HepG2 (cell line): ENCODE results near the gene TEAD4. TPM values are rescaled to one million over a fixed set of nuclear protein-coding genes. Genes with fewer than 3 reads are reported as not detected.

Experiments
- ATAC-seq: fragments of 200-7000 bp; cut with Tn5 transposase; 3 replicates; pipeline ENCODE4 v1.9.1; 2020; ENCODE audit warnings: mild to moderate bottlenecking, moderate library complexity
- BruUV-seq: library from RNA; stranded (reverse); fragments of 400-500 nt; replicated peaks from 2 replicates; lab custom pipeline; 2021; lab: Mats Ljungman, UMichigan
- CTCF ChIA-PET: fragments of 300-600 bp; formaldehyde crosslinking; extraction: SDS; loops from one replicate; lab custom pipeline; 2021; ENCODE audit warnings: low total read pairs, inconsistent platforms, low intra/inter-chr PET ratio; lab: Yijun Ruan, JAX
- POLR2A ChIA-PET: fragments of 350-600 bp; sonication (Branson Sonifier 250); formaldehyde crosslinking; loops from one replicate; lab custom pipeline; 2020; ENCODE audit warnings: antibody characterized with exemption, inconsistent platforms; lab: Yijun Ruan, JAX
- DNase-seq: peaks from one replicate; pipeline ENCODE4 v3.0.0-alpha.2; 2015; ENCODE audit warnings: low spot score
- FAIRE-seq: peaks from 3 replicates; lab custom pipeline; 2011; peaks lifted over from hg19 to GRCh38; lab: Jason Lieb, UNC
- H2AFZ ChIP-seq: one replicate; pipeline ENCODE4 v1.6.1; 2011; ENCODE audit warnings: low read length, inconsistent platforms
- H3K27ac ChIP-seq: fragments of 300-600 bp; 3 replicates; pipeline ENCODE4 v1.8.0; 2011; ENCODE audit warnings: mixed run types, mild to moderate bottlenecking, mixed read lengths, low read length, inconsistent platforms; ENCODE audit not compliant: insufficient read depth; ENCODE audit errors: extremely low read length
- H3K27me3 ChIP-seq, 2 experiments: fragments of 200-600 bp in 1 of 2; 2 replicates in 1 of 2; 3 replicates in 1 of 2; pipeline versions ENCODE4 v1.6.0 to v1.8.0; 2011; ENCODE audit warnings: low read length in 2 of 2, mild to moderate bottlenecking in 2 of 2, moderate library complexity in 2 of 2, inconsistent platforms in 1 of 2; ENCODE audit not compliant: insufficient read depth in 2 of 2, control insufficient read depth in 1 of 2
- H3K36me3 ChIP-seq, 2 experiments: fragments of 200-600 bp in 1 of 2; replicated peaks in 1 of 2; 2 replicates in 1 of 2; 3 replicates in 1 of 2; pipeline versions ENCODE4 v1.5.1 to v1.8.0; 2011; ENCODE audit warnings: low read length in 2 of 2, inconsistent platforms in 1 of 2; ENCODE audit not compliant: insufficient read depth in 2 of 2, control insufficient read depth in 1 of 2
- H3K4me1 ChIP-seq: 2 replicates; pipeline ENCODE4 v1.5.1; 2012; ENCODE audit warnings: low read length, inconsistent platforms; ENCODE audit not compliant: insufficient read depth
- H3K4me2 ChIP-seq: 2 replicates; pipeline ENCODE4 v1.6.0; 2011; ENCODE audit warnings: low read depth, low read length, inconsistent platforms
- H3K4me3 ChIP-seq, 3 experiments: fragments of 200-600 bp in 1 of 3; sonication (generic), shearing (Covaris generic) in 1 of 3; replicated peaks in 1 of 3; 2 replicates each; pipeline ENCODE4 v1.5.1; 2011 to 2016; ENCODE audit warnings: low read length in 3 of 3, inconsistent platforms in 2 of 3, low read depth in 2 of 3, mild to moderate bottlenecking in 2 of 3, control low read depth in 1 of 3, mixed read lengths in 1 of 3; ENCODE audit not compliant: insufficient read depth in 1 of 3
- H3K79me2 ChIP-seq: one replicate; pipeline ENCODE4 v1.6.1; 2011; ENCODE audit warnings: low read length, inconsistent platforms; ENCODE audit not compliant: insufficient read depth
- H3K9ac ChIP-seq: 2 replicates; pipeline ENCODE4 v1.6.0; 2011; ENCODE audit warnings: mild to moderate bottlenecking, low read depth, low read length, inconsistent platforms; ENCODE audit not compliant: insufficient read depth
- H3K9me3 ChIP-seq: 2 replicates; pipeline ENCODE4 v1.5.1; 2012; ENCODE audit warnings: mild to moderate bottlenecking, low read length
- H4K20me1 ChIP-seq: 2 replicates; pipeline ENCODE4 v1.6.0; 2011; ENCODE audit warnings: inconsistent platforms, mild to moderate bottlenecking, low read length, moderate library complexity; ENCODE audit not compliant: insufficient read depth
- AGO2 ChIP-seq: fragments of 200-400 bp; formaldehyde crosslinking; optimal IDR thresholded peaks from 2 replicates; pipeline ENCODE3; 2017; ENCODE audit warnings: mild to moderate bottlenecking, low read depth, low read length, moderate library complexity
- CTCF ChIP-seq: sonication (generic); formaldehyde crosslinking; IDR thresholded peaks from 2 replicates; pipeline ENCODE4 v1.5.0; 2020; ENCODE audit warnings: mild to moderate bottlenecking, missing genetic modification reagents, moderate library complexity
- RBM39 ChIP-seq: fragments of 200-400 bp; formaldehyde crosslinking; IDR thresholded peaks from one replicate; pipeline ENCODE4 v1.6.1; 2018; ENCODE audit warnings: antibody characterized with exemption, mild to moderate bottlenecking, low read depth, low read length; ENCODE audit not compliant: poor library complexity, severe bottlenecking
- SATB2 ChIP-seq: sonication (generic); formaldehyde crosslinking; IDR thresholded peaks from 2 replicates; pipeline ENCODE4 v1.5.0; 2020; ENCODE audit warnings: missing genetic modification reagents
- TCF7L2 ChIP-seq: IDR thresholded peaks from 2 replicates; pipeline ENCODE4 v1.6.1; 2011; ENCODE audit warnings: mild to moderate bottlenecking, low read depth, low read length, moderate library complexity
- THRA ChIP-seq: sonication (generic); formaldehyde crosslinking; IDR thresholded peaks from 2 replicates; pipeline ENCODE4 v1.4.0; 2020; ENCODE audit warnings: missing genetic modification reagents, borderline replicate concordance
- ZNF101 ChIP-seq: sonication (generic); formaldehyde crosslinking; IDR thresholded peaks from 2 replicates; pipeline ENCODE4 v1.4.0; 2020; ENCODE audit warnings: mild to moderate bottlenecking, low read depth, missing genetic modification reagents, borderline replicate concordance
- ZNF629 ChIP-seq: sonication (generic); formaldehyde crosslinking; conservative IDR thresholded peaks from 2 replicates; pipeline ENCODE4 v1.5.0; 2020; ENCODE audit warnings: missing genetic modification reagents
- WGBS: methylation state at CpG from one replicate; pipeline ENCODE4 v1.1.6; 2017; ENCODE audit warnings: low lambda C conversion rate; 5-methylcytosine and 5-hydroxymethylcytosine counted together
- in situ Hi-C: cut with HindIII; loops from 2 replicates; pipeline ENCODE4 v1.10.0; 2017; ENCODE audit warnings: low pct_unique_long_range_greater_than_20kb; ENCODE audit not compliant: extremely low pct_ligation_motif_present
- intact Hi-C: fragments of 100-400 bp; cut with micrococcal nuclease; formaldehyde crosslinking; loops from one replicate; pipeline ENCODE4 v1.10.0; 2022; ENCODE audit not compliant: unreplicated experiment
- polyA plus RNA-seq, 8 experiments: library from polyadenylated mRNA; depleted of rRNA in 3 of 8; stranded (reverse) in 7 of 8; unstranded in 1 of 8; fragments of >200 nt; fragmentation: Illumina TruSeq in 4 of 8; extraction: Trizol in 4 of 8; gene quantifications; 2 replicates each; pipeline versions ENCODE4 v1.2.1 to v1.2.3, GENCODE V29; 2011 to 2016; ENCODE audit warnings: low read depth in 4 of 8, missing spikeins in 1 of 8, mixed read lengths in 1 of 8; ENCODE audit not compliant: insufficient read depth in 1 of 8
- total RNA-seq, 5 experiments: library from RNA; depleted of rRNA; stranded (reverse); fragments of >200 nt; fragmentation: Illumina TruSeq; extraction: Trizol; gene quantifications; 2 replicates each; pipeline ENCODE4 v1.2.3, GENCODE V29; 2016; ENCODE audit warnings: low read depth in 1 of 5

TEAD4 gene
- total and polyA plus RNA-seq, 2 of the 13 experiments (the other 11 are each of a cell fraction or from before 2014, with no cell fraction given) = 45.0 to 69.4 TPM

DNA sequence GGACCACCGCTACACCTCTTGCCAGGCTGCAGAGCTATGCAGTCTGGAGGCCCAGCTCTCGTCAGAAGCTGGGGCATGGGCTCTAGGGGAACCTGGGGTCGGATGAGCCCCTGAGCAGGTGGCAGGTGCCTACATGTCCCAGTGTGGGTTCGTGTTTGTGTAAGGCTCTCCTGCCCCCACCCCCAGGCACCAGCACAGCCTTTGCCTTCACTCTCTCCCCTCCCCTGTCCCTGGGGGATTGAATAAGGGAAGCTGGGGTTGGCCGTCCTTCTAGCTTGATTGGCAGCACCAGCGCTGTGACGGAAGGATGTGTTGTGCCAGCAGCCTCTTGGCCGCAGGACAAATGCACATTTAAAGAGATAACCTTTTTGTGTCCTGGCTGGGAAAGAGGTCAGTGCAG is 83.2 kb downstream of the TEAD4 start:
- no peaks in the 10 kb centered on the region for H3K9me3 ChIP-seq
- intact Hi-C loops = no loop called here
- no peak overlapping the region for H3K27ac ChIP-seq
- no peak for TF ChIP-seq ZNF629
- TF ChIP-seq CTCF (CRISPR knock-in tag) = no peak
- no peak for TF ChIP-seq SATB2 (CRISPR knock-in tag)
- no peak for TF ChIP-seq ZNF101 (CRISPR knock-in tag)
- no peak for TF ChIP-seq RBM39
- peak; percentile 78 for TF ChIP-seq AGO2
- no peak for TF ChIP-seq TCF7L2
- TF ChIP-seq THRA = no peak
- no peaks in the 10 kb centered on the region for H3K79me2 ChIP-seq
- DNase-seq = no peak
- H3K4me2 ChIP-seq = no peak overlapping the region
- WGBS = 95% methylated on average over 6 of the region's 8 CpGs
- no peaks in the 10 kb centered on the region for H3K27me3 ChIP-seq
- H4K20me1 ChIP-seq = peaks cover 4% of the 10 kb centered on the region; the same call in 1 of the 2 replicates
- peaks cover 29 to 40% of the 10 kb centered on the region in 2 experiments; a peak in 4 of 5 replicates for H3K36me3 ChIP-seq
- no peak for ATAC-seq
- POLR2A ChIA-PET = no interaction called here
- FAIRE-seq = no peak
- peaks cover under 1% of the 10 kb centered on the region for H3K4me1 ChIP-seq
- BruUV-seq = no TSS peak
- in situ Hi-C loops = no loop called here
- CTCF ChIA-PET = no interaction called here
- H3K9ac ChIP-seq = no peak overlapping the region
- H3K4me3 ChIP-seq = no peak overlapping the region
- no peak overlapping the region for H2AFZ ChIP-seq
